IPS DF 4.7 (cell line): ENCODE measurements around the gene CGB8.

Experiments
- DNase-seq: peaks from one replicate; pipeline ENCODE4 v3.0.0-alpha.2; 2013; ENCODE audit warnings: low spot score; ENCODE audit errors: extremely low read depth

Gene CGB8

DNA sequence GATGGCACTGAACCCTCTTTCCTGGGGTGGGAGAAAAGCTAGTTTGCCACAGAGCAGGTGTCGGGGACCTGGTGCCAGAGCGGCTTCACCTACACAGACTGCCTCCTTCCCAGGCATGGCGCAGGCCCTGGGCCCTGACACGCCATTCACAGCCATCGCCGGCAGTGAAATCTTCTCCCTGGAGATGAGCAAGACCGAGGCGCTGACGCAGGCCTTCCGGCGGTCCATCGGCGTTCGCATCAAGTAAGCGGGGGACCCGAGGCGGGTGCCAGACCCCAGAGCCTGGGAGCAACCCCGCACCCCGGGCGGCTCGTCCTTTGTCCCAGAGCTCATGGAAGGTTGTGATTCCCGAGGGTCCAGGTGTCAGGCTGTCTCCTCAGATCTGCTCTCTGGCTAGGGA lies 42.0 kb downstream of the CGB8 start:
- no peak for DNase-seq

- DNase-seq = no peak
These were observed 43.8 kb downstream of the CGB8 start for GRCh38 chr19:49004964-49005614.

DNA sequence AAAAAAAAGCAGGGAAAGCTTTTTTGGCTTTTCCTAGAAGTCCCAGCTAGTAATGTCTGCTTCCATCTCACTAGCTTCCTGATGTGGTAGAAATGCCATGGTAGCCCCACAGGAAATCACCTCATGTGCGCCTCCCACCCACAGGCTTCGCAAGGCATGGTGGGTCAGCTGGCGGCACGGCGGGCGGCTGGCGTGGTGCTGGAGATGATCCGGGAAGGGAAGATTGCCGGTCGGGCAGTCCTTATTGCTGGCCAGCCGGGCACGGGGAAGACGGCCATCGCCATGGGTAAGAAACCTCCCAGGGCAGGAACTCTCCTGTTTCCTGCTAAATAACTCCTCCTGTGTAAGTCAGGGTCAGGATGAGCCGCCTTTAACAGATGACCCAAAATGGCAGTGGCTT lies 44.8 kb downstream of the CGB8 start:
- no peak for DNase-seq

GRCh38 chr19:48999481-49000325 lies 49.2 kb downstream of the CGB8 start:
- no peak for DNase-seq

DNA sequence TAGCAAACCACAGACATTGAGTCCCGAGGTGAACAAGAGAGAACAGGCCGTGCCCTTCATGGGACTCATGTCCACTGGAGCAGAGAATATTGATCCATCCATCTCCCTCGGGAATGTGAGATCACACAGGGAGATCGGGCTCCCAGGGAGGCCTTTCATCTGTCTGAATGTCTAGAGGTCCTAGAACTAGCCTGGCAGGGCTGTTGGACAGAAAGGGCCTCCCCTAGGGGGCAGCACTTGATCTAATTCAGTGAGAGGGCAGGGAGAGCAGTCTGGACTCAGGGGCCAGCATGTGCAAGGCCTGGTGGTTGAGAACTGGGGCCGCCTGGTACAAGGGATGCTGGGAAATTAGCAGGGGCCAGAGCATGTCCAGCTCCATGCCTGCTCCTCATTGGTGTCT lies 50.9 kb downstream of the CGB8 start:
- DNase-seq = no peak
